Astrocyte (in vitro differentiated cells and primary cell): ENCODE measurements around the gene POM121L12. TPM values are rescaled to one million over a fixed set of nuclear protein-coding genes. Genes with fewer than 3 reads are reported as not detected.

Experiments used
- DNase-seq: peaks from one replicate; pipeline ENCODE4 v3.0.0-alpha.2; 2010; ENCODE audit warnings: low read depth
- FAIRE-seq: peaks from 2 replicates; lab custom pipeline; 2011; peaks lifted over from hg19 to GRCh38; lab: Jason Lieb, UNC
- H2AFZ ChIP-seq: 2 replicates; pipeline ENCODE4 v1.6.0; 2012; ENCODE audit warnings: low read depth, low read length, inconsistent platforms
- H3K27ac ChIP-seq: 2 replicates; pipeline ENCODE4 v1.5.1; 2011; ENCODE audit warnings: low read depth, low read length, inconsistent platforms
- H3K27me3 ChIP-seq: 2 replicates; pipeline ENCODE4 v1.6.0; 2011; ENCODE audit warnings: low read length, inconsistent platforms; ENCODE audit not compliant: insufficient read depth
- H3K36me3 ChIP-seq: 2 replicates; pipeline ENCODE4 v1.5.1; 2011; ENCODE audit warnings: low read length, inconsistent platforms; ENCODE audit not compliant: insufficient read depth
- H3K4me1 ChIP-seq: 2 replicates; pipeline ENCODE4 v1.5.1; 2011; ENCODE audit warnings: low read length, inconsistent platforms; ENCODE audit not compliant: insufficient read depth
- H3K4me2 ChIP-seq: 2 replicates; pipeline ENCODE4 v1.6.0; 2012; ENCODE audit warnings: low read length, inconsistent platforms
- H3K4me3 ChIP-seq: 2 replicates; pipeline ENCODE4 v1.5.1; 2011; ENCODE audit warnings: low read depth, mild to moderate bottlenecking, low read length, inconsistent platforms; ENCODE audit not compliant: insufficient read depth
- H3K79me2 ChIP-seq: 2 replicates; pipeline ENCODE4 v1.6.0; 2012; ENCODE audit warnings: mild to moderate bottlenecking, low read length, inconsistent platforms; ENCODE audit not compliant: insufficient read depth
- H3K9ac ChIP-seq: 2 replicates; pipeline ENCODE4 v1.6.0; 2012; ENCODE audit warnings: mild to moderate bottlenecking, low read length, inconsistent platforms
- H3K9me3 ChIP-seq: 2 replicates; pipeline ENCODE4 v1.5.1; 2012; ENCODE audit warnings: low read depth, mild to moderate bottlenecking, low read length, inconsistent platforms; ENCODE audit not compliant: insufficient read depth
- H4K20me1 ChIP-seq: 2 replicates; pipeline ENCODE4 v1.6.0; 2012; ENCODE audit warnings: low read length, inconsistent platforms; ENCODE audit not compliant: insufficient read depth
- H3K27ac Mint-ChIP-seq: one replicate; pipeline ENCODE4 v1.8.0; 2021; ENCODE audit warnings: mild to moderate bottlenecking, mixed read lengths; ENCODE audit not compliant: unreplicated experiment
- H3K27me3 Mint-ChIP-seq: one replicate; pipeline ENCODE4 v1.8.0; 2021; ENCODE audit warnings: low read depth, mixed read lengths; ENCODE audit not compliant: unreplicated experiment
- H3K36me3 Mint-ChIP-seq: one replicate; pipeline ENCODE4 v1.8.0; 2021; ENCODE audit warnings: low read depth, mixed read lengths; ENCODE audit not compliant: unreplicated experiment
- H3K4me1 Mint-ChIP-seq: one replicate; pipeline ENCODE4 v1.8.0; 2021; ENCODE audit warnings: low read depth, mixed read lengths; ENCODE audit not compliant: unreplicated experiment
- H3K4me3 Mint-ChIP-seq: one replicate; pipeline ENCODE4 v1.8.0; 2021; ENCODE audit warnings: mild to moderate bottlenecking, moderate library complexity, mixed read lengths; ENCODE audit not compliant: unreplicated experiment
- H3K9me3 Mint-ChIP-seq: one replicate; pipeline ENCODE4 v1.8.0; 2021; ENCODE audit warnings: mild to moderate bottlenecking, mixed read lengths; ENCODE audit not compliant: unreplicated experiment
- EZH2 ChIP-seq: IDR thresholded peaks from 2 replicates; pipeline ENCODE4 v1.6.1; 2012; ENCODE audit warnings: mild to moderate bottlenecking, low read length, inconsistent platforms; ENCODE audit not compliant: insufficient read depth
- total RNA-seq: library from RNA; stranded (reverse); gene quantifications from 2 replicates; pipeline ENCODE4 v1.2.1, GENCODE V29; 2021
- TF ChIP-seq, protein P1 (sequence below): IDR thresholded peaks from 2 replicates; pipeline ENCODE4 v1.5.1; 2011; ENCODE audit warnings: low read depth, mild to moderate bottlenecking, inconsistent platforms, low read length, moderate library complexity; ENCODE audit not compliant: insufficient read depth

Gene POM121L12
- total RNA-seq, 1 donor from 2014 or later, result not detected

DNA sequence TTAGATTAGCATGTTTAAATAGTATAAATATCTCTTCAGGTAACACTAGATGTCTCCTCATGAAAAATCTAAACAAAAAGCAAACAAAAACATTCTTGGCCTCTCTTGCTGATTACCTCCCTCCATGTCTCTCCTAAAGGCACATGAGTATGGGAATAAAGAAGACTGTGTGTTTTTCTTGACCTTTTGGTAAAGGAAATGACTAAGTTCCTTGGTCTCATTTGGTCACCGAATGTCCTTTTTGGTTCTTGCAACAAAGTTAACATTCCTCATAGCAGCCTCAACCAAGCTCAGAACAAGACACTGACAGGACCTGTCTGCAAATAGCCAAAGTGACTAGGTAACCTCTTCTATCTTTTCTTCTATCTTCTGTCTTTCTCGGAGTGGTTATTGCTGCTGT lies 35.5 kb downstream of the POM121L12 start:
- H2AFZ ChIP-seq, result no peak overlapping the region

More for the DNA sequence above, 35.5 kb downstream of the POM121L12 start:
- DNase-seq (no peak), FAIRE-seq (no peak)
- no peak overlapping the region for H3K9ac ChIP-seq
- H3K36me3 ChIP-seq, result no peaks in the 10 kb centered on the region
- Mint-ChIP-seq H3K27me3 (no peaks in the 10 kb centered on the region), H3K36me3 (no peaks in the 10 kb centered on the region), H3K9me3 (no peaks in the 10 kb centered on the region), H3K4me1 (peaks cover 10% of the 10 kb centered on the region), H3K4me3 (no peak overlapping the region), H3K27ac (no peak overlapping the region)
- TF ChIP-seq, protein P1, sequence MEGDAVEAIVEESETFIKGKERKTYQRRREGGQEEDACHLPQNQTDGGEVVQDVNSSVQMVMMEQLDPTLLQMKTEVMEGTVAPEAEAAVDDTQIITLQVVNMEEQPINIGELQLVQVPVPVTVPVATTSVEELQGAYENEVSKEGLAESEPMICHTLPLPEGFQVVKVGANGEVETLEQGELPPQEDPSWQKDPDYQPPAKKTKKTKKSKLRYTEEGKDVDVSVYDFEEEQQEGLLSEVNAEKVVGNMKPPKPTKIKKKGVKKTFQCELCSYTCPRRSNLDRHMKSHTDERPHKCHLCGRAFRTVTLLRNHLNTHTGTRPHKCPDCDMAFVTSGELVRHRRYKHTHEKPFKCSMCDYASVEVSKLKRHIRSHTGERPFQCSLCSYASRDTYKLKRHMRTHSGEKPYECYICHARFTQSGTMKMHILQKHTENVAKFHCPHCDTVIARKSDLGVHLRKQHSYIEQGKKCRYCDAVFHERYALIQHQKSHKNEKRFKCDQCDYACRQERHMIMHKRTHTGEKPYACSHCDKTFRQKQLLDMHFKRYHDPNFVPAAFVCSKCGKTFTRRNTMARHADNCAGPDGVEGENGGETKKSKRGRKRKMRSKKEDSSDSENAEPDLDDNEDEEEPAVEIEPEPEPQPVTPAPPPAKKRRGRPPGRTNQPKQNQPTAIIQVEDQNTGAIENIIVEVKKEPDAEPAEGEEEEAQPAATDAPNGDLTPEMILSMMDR, result no peak
- no peak for TF ChIP-seq EZH2
- H4K20me1 ChIP-seq, result no peaks in the 10 kb centered on the region
- no peak overlapping the region for H3K4me2 ChIP-seq
- H3K9me3 ChIP-seq, result no peaks in the 10 kb centered on the region
- no peak overlapping the region for H3K27ac ChIP-seq
- H3K79me2 ChIP-seq, result no peaks in the 10 kb centered on the region
- H3K4me1 ChIP-seq, result no peaks in the 10 kb centered on the region
- H3K4me3 ChIP-seq, result no peak overlapping the region
- no peaks in the 10 kb centered on the region for H3K27me3 ChIP-seq
